ENCODE data around the gene MCMBP.

GRCh38 chr10:119784340-119785067 lies 88.1 kb downstream of the MCMBP start:
- no peak for TF ChIP-seq CTCF (conservative IDR thresholded peaks at IDR 0.05; ENCODE audit: low read length)
- TF ChIP-seq EZH2phosphoT487 (IDR thresholded peaks at IDR 0.05; ENCODE audit: borderline replicate concordance), result no peak
